ENCODE measurements around the gene DGKB.

The DGKB gene

DNA sequence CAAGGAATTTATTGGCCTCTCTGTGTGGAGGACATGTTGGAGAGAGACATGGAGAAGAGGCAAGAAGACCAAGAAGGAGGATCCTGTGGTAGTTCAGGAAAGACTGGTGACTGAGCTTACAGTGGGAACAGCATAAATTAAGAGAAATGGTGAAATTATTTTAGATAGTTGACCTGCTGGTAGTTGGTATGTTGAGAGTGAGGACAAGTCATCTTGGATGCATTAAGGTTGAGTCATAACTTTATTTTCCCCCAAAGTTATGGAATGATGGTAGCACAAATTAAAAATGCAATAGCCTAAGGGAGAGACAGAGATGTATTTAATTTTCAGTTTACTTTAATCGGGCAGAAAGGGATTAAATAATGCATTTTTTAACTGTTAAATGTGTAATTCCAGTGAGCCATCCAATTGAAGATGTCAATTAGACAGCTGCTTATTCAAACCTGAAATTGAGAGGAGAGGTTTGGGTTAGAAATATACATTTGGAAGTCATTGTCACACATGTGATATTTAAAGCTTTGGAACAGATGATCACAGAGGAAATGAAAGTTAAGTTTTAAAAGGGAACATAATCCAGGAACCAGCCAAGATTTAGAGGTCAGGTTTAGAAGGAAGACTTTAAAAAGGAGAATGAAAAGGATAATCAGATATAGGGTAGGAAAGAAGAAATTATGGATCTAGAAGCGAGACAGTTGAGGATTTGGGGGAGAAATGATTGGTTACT, 80.6 kb downstream of the DGKB start:
- no peak for DNase-seq (ENCODE audit: low spot score)

DNA sequence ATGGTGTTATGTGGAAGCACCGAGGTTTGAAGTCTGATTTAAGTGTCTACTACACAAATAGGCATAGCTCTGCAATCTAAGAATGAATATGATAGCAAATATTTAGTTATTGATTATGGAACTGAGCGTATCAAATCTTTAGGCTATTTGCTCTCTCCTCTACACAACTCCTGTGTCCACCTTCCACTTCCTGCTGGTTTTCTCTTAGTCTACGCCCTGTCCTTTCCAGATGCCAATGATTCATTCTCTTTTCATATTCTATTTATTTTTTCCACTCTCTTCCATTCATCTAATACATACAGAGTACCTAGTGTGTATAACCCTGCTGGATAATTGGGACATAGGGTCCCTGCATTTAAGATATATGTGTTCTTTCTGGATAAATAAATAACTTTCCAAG, 83.7 kb downstream of the DGKB start:
- no peak for DNase-seq (ENCODE audit: low spot score)

DNA sequence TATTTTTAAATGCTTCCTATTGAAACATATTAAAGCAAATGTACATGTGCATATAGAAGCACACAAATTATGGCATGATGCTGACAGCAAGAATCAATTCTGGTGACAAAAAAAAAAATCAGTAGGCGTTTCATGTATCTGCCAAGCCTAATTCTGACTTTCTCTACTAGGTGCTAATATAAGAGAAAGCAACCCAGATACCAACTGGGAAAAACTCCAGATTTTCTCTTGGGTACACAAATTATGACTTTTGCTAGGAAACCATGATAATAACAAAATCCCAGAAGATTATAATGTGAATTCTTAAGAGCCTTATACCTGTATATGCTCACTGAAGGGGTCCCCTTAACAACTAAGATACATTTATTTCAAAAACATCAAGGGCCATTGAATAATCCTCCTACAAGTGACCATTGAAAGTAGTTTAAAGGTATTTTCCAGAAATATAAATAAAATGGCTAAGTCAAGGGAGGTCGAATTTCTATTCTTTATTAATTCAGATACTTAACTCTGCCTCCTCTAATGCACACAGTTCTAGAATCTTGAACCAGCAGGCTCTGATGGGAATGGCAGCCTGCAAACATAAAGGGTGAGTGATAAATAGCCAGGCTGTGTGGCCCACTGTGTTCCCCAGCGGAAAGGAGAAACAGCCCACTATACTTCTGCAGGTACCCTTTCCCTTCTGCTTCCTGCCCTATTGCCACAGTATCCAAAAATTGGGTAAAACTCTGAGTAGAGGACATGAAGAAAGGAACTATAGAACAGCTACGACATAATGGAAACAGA, 84.5 kb downstream of the DGKB start:
- no peak for DNase-seq (ENCODE audit: low spot score)

DNA sequence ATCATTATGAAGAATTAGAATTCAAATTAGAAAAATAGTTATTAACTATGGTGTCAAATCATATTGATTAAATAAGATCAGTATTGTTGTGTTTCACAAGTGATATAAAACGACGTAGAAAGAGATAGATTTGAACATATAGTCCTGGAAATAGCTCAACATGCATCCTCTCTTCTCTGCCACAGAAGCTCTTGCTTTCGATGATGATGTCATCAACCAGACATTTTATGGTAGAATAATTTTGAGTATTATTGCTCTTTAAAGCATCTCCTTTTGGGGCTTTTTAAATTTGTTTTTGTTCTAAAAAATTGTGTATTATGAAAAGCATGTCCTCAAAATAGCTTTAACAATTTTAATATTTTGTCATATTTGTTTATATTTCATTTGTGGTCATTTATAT, 95.0 kb downstream of the DGKB start:
- no peak for DNase-seq (ENCODE audit: low spot score)

DNA sequence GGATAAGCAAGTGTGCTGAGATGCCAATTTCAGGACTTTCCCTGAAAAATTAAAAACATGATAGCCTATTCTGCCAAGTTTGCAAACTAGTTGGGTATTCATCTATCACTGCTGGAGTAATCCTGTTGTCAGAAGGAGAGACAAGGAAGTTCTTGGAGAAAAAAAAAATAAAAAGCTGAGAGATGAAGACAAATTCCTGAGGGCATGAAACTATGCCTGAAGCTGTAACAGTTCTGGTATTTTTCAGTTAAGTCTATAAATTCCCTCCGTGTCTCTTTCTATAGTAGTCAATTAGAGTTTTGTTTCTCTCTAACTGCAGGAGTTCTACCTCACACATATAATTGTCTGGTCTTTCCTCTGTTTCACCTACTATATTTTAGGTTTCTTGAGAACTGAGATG, 95.7 kb downstream of the DGKB start:
- DNase-seq (ENCODE audit: low spot score) = no peak

DNA sequence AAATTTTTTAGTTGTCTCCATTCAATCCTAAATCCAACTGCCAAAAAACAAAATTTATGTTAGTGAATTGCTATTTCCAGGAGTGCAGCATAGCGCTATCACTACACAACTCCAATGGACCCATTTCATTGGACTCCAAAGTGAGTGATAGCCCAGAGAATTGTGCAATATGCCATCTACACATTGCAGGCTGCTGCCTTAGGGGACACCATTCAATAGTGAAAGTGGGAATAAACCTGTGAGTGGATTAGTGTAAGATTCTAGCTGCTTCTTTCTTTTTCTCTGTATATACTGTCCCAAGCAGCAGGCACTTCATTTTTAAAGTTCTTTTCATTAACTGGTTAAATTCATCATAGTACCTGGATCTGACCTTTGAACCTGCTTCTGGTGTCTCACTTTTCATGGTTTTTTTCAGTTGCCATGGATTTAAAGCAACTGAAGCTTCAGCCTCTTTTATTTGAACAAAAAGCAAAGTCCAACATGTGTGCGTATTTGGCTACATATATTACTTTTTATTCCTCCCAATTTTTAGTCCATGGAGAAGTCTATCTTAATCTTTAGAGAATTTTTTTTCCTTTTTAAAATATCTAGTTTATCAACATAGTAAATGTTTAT, 97.3 kb downstream of the DGKB start:
- no peak for DNase-seq (ENCODE audit: low spot score)

DNA sequence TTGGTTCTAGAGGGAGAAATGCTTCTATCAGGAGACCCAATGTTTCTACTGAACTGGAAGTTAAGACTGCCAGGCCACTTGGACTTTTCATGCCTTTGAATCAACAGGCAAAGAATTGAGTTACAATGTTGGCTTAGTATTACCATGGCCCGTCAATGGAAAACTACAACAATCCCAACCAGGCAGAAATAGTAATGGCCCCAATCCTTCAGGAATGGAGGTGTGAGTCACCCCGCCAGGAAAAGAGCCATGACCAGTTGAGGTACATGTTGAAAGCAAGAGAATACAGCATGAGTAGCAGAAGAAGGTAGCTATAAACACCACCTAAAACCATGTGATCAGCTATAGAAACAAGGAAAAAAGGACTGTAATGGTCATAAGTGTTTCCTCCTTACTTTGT, 101.9 kb downstream of the DGKB start:
- no peak for DNase-seq (ENCODE audit: low spot score)

DNA sequence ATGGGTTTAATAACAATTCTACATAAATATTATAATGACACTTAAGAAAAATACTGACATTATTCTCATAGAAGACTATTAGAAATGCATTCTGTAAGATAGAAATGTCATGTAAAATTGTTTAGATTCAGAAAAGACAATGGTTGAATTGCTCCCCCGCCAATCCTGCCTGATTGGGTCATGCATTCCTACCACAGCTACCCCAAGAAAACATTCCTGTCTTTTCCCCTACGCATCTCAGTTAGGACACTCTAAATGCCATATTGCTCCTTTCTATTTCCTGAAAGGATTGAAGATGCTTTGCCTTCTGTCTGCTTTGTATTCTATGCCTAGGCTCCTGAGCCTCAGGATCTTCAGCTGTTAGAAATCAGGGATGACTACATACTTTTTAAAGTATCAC, 109.4 kb downstream of the DGKB start:
- no peak for DNase-seq (ENCODE audit: low spot score)

DNA sequence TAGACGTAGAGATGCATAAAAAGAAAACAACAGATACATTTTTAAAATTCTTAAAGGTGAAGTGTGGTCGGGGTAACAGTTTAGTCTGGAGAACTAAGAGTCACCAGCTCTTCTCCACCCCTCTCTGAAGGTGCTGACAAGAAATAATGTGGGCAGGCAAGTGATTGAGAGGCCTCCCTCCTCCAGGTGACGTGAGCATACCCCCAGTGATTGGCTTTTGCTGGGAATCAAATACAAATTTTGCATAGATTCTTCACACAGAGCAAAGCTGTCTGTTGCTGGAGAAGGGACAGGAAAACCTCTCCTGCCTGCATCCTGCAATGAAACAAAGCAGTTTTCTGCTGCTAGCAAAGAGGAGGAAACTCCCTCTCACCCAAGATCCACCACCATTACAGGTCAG, 115.0 kb downstream of the DGKB start:
- no peak for DNase-seq (ENCODE audit: low spot score)

DNA sequence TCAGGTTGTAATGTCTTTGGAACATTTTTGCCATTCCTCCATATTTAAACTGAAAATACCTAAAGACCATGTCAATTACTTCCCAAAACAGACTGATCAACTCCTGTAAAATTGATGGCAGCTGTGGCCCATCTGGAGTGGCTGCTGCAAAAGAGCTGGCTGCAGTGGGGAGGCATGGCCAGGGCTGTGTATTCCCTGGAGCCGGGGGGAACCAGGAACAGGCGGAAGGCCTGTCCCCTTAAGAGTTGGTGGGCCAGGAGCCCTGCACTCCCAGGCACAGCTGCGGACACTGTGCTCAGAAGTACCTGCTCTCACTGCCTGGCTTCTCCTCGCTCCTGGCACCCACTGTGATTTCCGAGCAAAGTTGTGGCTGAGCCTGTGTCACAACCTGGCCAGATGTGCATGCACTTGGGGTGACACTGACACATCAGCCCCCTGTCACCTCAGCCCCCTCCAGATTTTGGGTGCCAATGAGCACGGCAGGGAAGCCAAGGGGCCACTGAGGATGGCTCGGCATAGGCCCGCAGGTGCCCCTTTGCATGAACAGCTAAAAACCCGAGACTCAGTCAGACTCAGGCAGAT, 116.1 kb downstream of the DGKB start:
- no peak for DNase-seq (ENCODE audit: low spot score)

DNA sequence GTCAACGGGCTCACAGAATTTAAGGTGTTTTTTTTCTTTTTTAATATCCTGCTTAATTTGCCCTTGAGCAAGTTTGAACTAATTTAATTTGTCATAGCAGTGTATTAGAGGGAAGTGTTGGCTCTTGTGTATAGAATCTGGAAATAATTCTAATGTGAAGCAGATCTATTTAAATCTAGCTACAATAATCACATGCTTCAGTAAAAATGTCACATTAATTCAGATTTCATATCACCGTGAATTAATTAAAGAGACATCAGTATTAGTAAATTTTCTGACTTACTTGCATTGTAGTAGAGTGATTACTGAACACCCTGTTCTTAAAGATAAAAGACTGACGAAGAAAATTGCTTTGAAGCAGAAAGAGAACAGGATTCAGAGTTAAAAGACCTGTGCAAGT, 124.7 kb downstream of the DGKB start:
- no peak for DNase-seq (ENCODE audit: low spot score)

DNA sequence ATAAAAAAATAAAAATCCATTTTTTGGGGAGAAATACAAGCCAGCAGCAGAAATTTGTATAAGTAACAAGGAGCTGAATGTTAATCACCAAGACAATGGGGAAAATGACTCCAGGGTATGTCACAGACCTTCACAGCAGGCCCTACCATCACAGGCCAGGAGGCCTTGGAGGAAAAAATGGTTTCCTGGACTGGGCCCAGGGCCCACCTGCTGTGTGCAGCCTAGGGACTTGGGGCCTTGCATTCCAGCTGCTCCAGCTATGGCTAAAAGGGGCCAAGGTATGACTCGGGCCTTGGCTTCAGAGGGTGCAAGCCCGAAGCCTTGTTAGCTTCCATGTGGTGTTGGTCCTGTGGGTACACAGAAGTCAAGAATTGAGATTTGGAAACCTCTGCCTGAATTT, 126.3 kb downstream of the DGKB start:
- no peak for DNase-seq (ENCODE audit: low spot score)

DNA sequence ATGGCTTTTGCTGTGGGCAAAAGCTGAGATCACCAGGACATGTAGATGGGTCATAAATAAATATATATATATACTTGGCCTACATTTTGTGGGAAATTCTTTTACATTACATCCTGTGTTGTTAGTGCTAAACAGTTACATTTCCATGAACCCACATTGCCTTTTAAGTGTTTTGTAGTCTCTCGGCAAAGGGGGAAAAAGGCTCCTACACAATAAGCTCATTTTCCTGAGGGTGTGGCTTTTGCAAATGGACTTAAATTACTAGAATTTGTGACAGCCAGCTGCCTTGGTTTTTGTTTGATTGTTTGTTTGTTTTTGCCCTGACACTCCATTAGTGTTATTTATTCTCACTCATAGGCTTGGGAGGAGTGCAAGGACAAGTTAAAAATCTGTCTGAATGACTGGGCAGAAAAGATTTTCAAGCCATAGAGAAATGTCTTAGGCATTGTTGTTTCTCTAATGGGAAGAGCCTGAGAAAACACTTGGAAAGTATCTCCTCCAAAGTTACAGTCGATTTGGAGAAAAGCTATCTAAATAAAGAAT, 128.8 kb downstream of the DGKB start:
- no peak for DNase-seq (ENCODE audit: low spot score)

DNA sequence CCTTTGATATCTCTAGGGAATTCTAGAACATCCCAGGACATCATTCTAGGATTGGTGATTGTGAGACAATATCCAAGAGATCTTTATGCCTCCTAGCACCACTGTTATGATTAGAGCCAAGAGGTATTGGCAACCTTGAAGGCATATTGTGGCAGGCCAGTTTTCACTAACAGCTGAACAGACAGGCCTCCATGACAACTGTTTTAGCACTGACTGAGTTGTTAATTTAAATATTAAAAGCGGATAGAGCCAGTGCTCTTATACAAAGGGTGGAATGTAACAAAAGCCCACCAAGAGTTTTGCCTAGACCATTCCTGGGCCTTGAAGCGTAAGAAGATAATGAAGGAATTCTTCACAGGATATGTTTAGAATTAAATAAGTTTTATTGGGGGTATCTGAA, 131.9 kb downstream of the DGKB start:
- no peak for DNase-seq (ENCODE audit: low spot score)

DNA sequence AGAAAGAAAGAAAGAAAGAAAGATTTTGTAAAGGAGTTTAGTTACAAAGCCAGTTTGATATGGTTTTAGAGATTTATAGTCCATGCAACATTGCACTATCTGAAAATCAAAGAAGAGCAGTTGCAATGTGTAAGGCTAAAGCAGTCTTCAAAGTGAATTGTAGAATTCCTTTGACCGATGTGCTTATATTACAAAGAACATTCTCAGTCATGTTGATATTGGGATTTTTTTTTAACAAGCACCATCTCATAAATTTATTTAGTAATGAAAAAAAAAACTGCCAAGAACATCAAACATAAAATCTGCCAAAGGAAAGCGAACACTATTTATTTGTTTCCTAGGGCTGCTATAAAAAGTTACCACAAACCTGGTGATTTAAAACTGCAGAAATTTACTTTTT, 133.3 kb downstream of the DGKB start:
- no peak for DNase-seq (ENCODE audit: low spot score)

DNA sequence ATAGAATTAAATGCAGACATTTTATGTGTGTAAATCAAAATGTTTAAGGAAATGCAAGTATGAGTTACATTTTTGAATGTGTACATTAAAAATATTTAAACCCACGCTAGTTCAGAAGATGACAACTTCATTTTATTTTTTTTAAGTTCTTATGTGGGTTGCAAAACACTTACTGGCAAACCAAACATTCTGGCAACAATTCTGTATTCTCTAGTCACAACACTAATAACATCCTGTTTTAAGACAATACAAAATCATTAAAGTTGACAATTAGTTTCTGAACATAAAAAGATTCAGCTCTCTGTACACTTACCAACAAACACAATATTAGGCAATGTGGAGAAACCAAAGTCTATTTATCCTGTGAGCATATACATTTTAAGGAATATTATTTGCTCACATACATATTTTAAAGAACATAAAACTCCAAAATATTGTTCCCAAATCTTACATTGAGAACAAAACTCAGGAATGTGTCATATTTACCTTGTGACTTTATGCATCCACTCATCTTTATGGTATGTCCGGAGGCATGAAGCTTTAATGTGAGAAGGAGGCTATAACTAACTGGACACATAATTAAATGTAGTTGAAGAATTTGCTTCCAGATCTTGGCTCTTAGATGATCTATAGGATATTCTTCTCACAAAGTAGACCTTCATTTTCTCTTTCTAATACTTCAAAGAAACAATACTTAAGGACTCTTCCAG, 134.7 kb downstream of the DGKB start:
- no peak for DNase-seq (ENCODE audit: low spot score)

DNA sequence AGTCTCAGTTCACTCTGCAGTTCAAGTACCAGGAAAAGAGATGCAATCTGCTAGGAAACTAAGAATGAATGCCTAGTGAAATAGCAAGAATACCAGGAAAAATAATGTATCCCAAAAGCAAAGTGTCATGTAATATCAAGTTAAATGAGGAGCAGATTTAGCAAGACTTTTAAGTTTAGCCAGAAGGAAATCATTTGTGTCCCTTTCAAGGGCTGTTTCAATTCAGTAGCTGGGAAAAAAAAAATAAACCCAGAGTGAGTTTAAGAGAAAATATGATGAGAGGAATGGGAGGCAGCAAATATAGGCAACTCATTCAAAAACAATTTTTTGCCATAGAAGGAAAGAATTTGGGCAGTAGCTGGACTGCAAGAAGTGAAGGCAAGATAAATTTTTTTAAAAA, 135.8 kb downstream of the DGKB start:
- DNase-seq (ENCODE audit: low spot score) = no peak

DNA sequence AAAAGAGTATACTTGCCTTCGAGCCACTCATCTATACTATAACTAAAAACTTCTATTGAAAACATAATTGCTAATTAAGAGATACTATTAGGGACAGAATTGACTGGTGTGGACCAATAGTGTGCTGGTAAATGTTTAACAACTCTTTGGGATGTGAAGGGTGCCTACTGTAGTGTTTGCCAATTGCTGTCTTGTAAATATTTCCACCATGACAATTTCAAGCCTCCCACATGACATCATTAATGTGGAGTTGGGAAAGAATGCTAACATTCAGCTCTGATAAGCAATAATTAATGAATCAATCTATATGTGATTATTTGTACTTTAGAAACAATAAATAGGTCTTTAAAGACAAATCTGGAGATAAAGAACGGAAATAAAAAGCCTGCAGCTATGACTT, 136.8 kb downstream of the DGKB start:
- DNase-seq (ENCODE audit: low spot score) = no peak

DNA sequence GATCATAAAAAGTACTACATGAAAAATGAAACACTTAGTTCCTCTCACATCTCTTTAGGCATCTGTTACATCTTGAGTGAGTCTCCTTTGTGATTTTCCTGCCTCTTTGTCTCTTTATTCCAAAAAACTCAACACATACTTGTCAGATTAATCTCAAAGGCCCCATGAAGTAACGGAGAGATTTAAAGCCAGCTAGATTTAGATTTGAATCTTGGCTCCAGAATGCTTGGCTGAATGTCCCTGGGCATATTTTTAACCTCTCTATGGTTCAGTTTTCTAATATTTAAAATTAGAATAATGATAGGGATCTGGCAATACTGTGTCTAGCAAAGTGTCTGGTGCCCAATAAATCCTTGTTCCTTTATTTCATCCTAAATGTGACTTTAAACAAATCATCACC, 140.0 kb downstream of the DGKB start:
- no peak for DNase-seq (ENCODE audit: low spot score)

DNA sequence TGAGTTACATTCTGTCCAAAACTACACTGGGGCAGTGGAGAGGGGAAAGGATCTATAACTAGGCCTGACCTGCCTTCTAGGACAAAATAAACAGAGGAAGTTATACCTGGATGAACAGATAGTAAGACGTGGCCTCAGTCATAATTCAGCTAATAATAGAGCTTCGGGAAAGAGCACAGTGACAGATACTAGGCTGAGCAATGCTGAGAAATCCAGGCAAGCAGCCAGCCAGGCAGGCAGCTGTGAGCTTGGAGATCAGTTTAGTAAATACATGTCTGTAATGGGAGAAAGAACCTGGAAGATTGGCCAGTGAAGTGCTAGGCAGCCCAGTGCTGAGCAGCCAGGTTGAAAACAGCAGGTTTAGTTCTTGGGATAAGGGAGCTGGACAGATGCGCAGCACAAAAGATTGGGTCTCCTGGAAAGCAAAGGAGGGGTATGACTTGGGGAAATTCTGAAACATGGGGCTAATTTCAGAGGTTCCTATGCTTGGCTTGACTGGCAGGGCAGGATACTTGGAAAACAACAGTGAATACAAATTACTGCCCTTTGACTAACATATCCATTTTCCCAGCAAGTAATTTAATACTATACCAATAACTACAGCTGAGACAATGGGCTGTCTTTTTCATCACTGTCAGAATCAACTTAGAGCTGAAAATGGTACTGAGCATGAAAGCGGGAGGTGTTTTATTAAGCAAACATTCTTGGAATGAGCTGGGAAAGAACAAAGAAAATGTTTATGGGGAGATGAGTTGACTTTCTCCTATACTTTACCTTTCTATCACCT, 140.8 kb downstream of the DGKB start:
- DNase-seq (ENCODE audit: low spot score) = no peak

DNA sequence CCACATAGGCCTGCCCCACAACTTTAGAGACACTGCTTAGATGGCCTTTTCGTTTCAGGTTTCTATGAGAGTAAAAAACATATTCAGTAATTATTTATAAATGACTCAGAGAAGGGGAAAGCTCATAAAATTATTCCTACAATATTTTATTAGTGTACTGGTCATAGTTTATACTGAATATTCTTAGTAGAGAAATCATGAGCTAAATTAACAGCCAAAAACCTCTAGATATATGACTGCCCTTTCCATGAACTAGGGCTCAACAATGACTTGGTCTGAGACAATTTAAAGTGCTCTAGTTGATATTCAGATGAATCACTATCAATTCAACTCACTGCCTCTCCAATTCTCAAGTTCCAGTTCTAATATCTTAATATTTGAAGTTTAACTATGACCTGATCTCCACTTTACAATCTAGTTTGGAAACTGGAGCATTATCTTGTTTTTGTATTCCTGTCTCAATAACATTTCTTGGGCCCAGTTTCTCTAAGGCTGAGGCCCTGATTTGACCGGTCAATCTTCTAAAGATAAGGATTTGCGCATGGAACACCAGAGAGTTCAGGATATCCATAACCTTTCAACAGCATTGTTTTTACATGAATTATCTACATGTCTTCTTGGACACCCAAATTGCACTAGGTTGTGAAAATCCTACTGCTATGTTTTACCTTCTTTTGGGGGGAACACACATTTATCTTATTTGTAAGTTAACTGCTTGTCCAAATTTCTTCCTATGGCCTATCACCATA, 141.6 kb downstream of the DGKB start:
- no peak for DNase-seq (ENCODE audit: low spot score)

All from activated CD4-positive, alpha-beta T cell treated with anti-CD3 and anti-CD28 coated beads, Interleukin-2, Interleukin-4, amounts not matched to agents 100 ng/mL and 50 ng/mL, durations not matched to agents 16 hours and 8 hours (primary cell).